ENCODE data around the gene NAALADL2.
"Not testable (repeated sequence)": the region's sequence is repeated elsewhere in the genome, so short reads cannot be mapped to it uniquely, and the experiment has no call there.

NAALADL2 gene

GRCh38 chr3:175728566-175728965 lies 869.4 kb downstream of the NAALADL2 start:
- DNase-seq, result no peak

GRCh38 chr3:175729466-175729865 lies 870.3 kb downstream of the NAALADL2 start:
- DNase-seq, result no peak

DNA sequence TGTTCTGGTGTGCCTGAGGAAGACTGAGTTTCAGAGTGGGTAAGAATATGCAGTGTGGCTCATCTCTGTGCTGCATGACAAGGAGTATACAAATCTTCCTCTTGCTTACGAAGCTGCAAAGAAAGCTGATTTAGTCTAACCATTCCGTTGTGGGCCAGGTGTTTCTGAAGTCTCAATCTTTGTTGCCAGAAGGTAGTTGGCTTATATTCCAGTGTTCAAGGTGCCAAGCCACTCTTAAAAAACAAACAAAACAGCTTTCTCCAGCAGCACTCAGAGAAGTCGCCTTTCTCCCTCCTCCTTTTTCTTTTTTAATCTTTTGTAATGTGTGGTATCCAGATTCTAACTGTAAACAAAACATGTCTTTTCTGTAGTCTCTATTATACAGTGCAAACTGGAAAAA lies 872.4 kb downstream of the NAALADL2 start:
- DNase-seq, result no peak

DNA sequence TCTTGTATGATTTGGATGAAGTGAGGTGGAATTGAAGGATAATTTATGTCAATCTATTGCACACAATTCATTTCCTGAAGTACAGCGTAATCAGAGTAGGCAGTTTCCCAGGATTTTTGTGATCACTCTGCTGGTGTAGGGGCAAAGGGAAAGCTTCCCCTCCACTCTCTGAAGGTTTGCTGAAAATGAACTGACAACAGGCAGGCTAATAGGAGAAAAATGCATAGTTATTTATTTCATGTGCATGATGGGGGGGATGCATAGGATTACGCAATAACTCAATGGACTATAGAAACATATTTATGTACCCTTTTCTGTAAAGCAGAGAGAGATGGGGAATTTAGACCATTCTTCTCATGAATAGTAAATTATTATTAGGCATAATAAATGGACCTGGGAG lies 872.9 kb downstream of the NAALADL2 start:
- DNase-seq, result no peak

- no peak for DNase-seq
These were observed 876.7 kb downstream of the NAALADL2 start for GRCh38 chr3:175735866-175736265.

GRCh38 chr3:175737646-175738572 lies 878.8 kb downstream of the NAALADL2 start:
- no peak for DNase-seq

DNA sequence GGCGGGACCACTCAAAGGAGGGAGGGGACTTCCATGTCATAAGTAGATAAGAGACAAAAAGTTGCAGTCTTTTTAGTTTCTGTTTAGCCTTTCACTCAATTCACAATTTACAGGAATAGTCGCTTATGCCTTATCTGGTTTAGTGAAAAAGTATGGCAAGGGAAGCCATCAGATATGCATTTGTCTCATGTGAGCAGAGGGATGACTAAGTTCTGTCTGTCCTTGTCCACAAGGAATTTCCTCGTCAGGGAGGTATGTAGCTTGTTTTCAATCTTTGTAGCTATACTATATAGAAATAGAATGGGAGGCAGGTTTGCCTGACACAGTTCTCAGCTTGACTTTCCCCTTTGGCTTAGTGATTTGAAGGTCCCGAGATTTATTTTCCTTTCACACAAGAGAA lies 882.8 kb downstream of the NAALADL2 start:
- DNase-seq, result no peak

GRCh38 chr3:175743733-175744400 lies 884.7 kb downstream of the NAALADL2 start:
- no peak for DNase-seq

GRCh38 chr3:175746308-175746707 lies 887.2 kb downstream of the NAALADL2 start:
- DNase-seq, result no peak

DNA sequence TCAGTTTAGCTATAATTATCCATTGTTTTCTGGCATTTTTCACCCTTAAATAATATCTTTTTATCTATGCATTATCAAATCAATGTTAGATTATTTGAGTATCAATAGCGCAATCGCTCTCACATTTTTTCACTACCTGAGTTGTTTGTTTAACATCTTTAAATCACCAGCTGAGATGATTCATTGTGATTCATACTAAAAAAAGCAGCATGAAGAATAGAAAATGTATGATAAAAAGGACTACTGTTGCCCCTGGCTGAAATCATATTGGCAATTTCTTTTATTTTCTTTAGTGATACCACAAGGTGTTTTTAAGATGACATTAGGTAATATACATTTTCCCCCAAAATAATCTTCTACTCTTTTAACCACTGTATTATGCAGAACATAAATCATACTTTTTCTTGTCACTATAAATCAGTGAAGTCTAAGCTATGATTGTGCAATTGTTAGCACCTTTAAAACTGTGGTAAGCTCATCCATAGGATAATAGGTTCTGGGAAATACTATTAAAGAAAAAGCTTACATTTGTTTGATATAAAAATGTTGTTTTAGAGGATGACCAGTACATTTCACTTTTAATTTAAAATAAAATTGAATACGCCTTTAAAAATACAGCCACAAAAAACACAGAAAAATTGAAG lies 889.1 kb downstream of the NAALADL2 start:
- no peak for DNase-seq

DNA sequence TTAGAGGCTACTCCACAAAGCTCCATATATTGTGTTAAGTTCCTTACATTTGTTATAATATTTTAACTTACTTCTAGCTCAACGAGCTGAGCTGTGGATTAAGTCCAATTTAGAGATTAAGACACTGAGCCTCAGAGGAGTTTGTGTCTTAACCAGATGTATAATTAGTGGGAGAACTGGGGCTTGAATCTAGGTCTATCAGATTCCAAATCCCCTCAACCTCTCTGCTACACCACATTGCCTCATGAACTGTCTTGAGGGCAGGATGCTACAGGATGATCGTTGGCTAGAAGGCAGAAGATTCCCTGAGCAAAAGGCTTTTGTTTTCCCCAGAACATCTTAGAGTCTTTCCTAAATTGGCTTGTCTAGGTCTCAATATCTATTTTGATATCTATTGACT lies 890.8 kb downstream of the NAALADL2 start:
- DNase-seq, result peak; percentile 35

- no peak for DNase-seq
These were observed 892.0 kb downstream of the NAALADL2 start for GRCh38 chr3:175751089-175751488.

DNA sequence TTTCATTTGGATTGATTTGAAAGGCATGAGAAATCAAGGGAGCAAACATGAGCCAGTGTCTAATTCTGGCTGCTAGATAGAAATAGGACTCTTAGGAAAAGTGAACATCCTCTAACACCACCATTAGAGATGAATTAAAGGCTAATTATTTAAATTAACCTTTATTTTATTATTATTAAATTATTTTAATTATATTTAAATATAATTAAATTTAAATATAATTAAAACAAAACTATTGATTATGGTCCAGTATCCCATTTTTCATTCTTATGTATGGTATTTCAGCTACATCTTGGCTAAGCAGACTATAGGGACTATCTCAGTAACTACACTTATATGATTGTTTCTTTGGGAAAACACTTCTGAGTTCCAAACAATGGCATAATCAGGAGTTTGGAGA lies 904.8 kb downstream of the NAALADL2 start:
- no peak for DNase-seq

DNA sequence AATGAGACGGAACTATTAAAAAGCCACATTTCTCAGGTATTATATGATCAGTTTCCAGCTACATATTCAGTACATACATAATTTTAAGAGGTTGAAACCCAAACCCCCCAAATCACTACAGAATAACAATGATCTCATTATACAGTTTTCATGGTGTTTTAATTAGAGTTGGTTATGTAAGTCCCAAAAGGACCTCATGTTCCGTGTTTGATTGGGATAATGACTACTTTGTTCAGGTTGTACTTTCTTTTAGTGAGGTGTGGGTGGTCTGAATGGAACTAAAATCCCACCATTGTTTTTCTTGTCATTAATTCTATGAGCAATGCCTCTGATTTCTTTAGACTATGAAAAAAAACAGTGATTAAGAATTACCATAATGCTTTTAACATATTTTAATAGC lies 905.6 kb downstream of the NAALADL2 start:
- DNase-seq, result no peak

DNA sequence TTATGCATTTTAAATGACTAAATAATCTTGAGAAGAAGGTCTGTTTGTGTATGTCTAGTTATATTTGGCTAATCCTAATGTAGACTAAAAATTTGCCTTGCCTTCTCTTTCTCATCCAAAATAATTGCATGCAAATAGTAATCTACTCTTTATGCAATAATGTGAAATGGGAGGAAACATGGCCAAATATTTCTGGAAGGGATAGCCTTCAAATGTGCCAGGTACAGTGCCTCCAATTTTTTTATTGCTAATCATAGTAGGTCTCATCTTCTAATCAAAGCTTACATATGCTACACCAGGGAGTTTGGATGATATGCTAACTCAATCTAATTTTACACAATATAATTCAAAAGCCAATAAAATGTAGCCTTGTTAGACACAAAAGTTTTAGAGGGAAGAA lies 911.3 kb downstream of the NAALADL2 start:
- DNase-seq, result no peak

DNA sequence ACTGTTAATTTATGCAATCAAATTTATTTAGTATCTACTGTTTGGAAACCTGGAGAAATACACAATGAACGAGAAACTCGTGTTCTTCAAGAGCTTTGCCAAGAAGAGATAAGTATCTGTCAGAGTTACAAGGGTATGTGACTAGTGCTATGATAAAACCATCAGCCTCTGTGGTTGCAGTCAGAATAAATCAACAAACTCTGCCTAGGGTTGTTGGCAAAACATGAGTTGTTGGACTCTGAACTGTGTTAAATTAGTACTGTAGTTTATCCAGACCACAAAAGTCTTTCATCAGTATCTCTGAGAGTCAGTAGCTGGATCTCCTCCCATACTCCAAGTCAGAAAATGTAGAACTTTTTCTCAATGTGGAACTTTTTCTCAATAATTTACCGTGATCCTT lies 918.4 kb downstream of the NAALADL2 start:
- no peak for DNase-seq

- DNase-seq, result no peak
These were observed 918.8 kb downstream of the NAALADL2 start for GRCh38 chr3:175777965-175778364.

DNA sequence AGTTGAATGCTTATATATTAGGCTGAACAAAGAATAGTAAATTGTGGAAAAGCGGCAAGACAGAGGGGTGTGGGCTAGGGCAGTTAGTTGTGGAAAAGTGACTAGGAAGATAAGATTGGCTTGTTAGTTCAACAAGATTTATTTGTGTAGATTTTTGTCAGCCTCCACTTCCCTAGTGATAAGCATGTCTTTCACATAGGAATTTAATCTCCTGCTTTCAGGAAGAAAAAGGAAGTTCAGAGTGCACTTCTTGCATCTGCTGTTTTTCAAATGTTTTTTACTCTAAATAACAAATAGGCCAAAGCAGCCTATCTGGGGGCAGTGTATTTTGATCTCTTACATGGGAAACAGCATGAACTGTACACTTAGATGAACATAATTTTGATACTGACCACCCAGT lies 919.9 kb downstream of the NAALADL2 start:
- no peak for DNase-seq

DNA sequence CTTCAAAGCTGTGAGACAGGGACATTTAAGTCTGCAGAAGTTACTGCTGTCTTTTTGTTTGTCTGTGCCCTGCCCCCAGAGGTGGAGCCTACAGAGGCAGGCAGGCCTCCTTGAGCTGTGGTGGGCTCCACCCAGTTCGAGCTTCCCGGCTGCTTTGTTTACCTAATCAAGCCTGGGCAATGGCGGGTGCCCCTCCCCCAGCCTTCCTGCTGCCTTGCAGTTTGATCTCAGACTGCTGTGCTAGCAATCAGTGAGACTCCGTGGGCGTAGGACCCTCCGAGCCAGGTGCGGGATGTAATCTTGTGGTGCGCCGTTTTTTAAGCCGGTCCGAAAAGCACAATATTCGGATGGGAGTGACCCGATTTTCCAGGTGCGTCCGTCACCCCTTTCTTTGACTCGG lies 928.0 kb downstream of the NAALADL2 start:
- DNase-seq, result not testable (repeated sequence)

GRCh38 chr3:175792245-175792644 lies 933.1 kb downstream of the NAALADL2 start:
- DNase-seq, result no peak

GRCh38 chr3:175798326-175798725 lies 939.2 kb downstream of the NAALADL2 start:
- no peak for DNase-seq

DNA sequence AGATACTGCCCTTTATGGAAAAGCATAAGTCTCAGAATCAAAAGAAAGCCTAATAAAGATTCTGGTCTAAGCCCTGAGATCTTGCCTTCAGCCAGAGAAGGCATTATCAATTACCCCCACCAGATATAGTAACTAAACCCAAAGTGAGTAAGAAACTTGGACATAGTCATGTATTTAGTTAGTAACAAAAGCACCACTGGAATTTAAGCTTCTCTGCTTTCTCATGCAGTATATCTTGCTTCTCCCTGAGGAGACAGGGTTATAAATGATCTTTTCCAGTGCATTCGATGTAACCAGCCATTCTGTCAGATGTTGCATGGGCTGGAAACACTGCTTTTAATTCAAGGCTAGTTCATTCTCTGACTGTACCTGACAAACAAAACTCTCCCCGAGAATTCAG lies 946.7 kb downstream of the NAALADL2 start:
- no peak for DNase-seq

DNA sequence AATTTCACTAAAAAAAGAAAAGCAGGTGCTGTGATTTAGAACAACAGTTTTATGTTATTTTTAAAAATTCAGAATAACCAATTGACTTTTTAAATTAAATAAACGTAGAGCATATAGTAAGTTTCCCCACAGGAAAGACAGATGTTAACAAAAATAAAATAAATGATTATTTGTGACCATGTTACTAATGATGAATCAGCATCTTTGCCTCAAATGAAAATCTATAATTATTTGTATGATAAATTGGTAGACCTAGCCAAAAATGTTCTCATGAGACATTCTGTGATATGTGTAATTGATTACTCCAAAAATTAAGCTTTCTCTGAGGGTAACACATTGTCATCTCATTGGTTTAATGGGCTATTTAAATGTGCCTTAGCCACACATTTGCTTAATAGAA lies 948.0 kb downstream of the NAALADL2 start:
- DNase-seq, result no peak

Data from NCI-H524 treated with DMSO at 0.1 percent for 48 hours (cell line).